Activated CD8-positive, alpha-beta memory T cell treated with anti-CD3 and anti-CD28 coated beads, Interleukin-2, amount 50 U/mL, for 24 hours (primary cell): ENCODE measurements around the gene TLX2.

Experiments used
- DNase-seq: peaks from one replicate; pipeline ENCODE4 v3.0.0-alpha.2; 2020; ENCODE audit errors: extremely low read depth

TLX2 gene

DNA sequence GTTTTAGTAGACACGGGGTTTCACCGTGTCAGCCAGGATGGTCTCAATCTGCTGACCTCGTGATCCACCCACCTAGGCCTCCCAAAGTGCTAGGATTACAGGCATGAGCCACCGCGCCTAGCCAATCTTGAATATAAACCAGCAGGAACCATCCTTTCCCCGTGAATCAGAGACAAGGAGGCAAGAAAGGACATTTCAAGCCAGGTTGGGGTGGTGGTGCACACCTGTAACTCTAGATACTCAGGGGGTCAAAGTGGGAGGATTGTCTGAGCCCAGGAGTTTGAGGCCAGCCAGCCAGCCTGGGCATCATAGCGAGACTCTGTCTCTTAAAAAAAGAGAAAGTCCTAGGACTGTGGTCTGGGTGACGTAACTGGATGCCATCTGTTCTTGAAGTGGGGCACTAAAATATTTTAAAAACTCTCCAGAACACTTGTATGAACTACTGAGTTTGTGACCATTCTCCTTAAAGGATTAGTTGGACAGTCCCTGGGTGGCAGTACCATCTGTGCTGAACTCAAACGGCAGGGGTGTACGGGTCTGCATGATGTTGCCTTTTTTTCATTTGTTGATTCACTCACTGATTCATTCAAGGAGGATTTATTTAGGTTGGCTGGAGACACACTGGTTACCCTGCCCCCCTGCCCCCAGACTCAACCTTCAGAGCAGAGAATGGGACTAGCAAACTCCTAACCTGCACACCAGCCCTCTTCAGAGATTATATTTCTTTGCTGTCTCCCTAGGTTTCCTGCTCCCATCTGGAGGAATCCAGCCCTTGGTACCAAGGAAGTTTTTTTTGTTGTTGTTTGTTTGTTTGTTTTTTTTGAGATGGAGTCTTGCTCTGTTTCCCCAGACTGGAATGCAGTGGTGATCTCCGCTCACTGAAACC, 2.9 kb upstream of the TLX2 start:
- no peak for DNase-seq

GRCh38 chr2:74512744-74513604, 1.3 kb upstream of the TLX2 start:
- DNase-seq, result no peak

DNA sequence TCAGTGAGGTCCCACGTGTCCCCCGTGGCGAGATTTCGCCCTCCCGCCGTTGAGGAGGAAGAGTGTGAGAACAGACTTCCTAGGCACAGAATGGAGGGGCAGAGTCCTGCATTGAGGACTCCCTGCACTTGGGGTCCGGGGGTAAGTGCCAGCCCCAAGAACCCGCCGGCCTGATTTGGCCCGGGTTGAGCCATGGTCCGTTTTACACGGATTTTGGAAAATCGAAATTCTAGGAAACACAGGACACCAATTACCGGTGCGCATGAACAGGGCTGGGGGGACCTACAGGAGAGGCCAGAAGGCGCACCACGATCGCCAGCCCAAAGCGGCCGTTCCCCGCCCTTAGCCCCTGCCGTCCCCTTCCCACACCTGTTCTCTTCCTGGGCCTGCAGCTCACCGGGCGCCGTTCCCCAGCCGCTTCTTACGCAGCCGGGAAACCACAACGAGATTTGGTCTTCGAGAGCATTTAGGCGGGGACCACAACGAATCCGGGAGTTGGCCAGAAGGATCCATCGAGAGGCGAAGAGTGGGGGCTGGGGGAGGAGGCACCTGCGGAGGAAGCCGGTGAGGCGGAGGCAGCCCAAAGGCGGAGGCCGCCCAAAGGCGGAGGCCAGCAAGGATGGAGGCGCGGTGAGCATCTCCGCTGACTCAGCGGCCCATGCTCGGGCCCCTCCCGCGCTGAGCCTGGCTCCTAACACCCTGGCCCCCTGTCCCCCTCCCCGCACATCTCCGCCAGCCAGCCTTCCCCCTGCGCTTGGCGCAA, 464 bp upstream of the TLX2 start:
- no peak for DNase-seq

GRCh38 chr2:74515271-74515980, 1.2 kb downstream of the TLX2 start:
- no peak for DNase-seq

DNA sequence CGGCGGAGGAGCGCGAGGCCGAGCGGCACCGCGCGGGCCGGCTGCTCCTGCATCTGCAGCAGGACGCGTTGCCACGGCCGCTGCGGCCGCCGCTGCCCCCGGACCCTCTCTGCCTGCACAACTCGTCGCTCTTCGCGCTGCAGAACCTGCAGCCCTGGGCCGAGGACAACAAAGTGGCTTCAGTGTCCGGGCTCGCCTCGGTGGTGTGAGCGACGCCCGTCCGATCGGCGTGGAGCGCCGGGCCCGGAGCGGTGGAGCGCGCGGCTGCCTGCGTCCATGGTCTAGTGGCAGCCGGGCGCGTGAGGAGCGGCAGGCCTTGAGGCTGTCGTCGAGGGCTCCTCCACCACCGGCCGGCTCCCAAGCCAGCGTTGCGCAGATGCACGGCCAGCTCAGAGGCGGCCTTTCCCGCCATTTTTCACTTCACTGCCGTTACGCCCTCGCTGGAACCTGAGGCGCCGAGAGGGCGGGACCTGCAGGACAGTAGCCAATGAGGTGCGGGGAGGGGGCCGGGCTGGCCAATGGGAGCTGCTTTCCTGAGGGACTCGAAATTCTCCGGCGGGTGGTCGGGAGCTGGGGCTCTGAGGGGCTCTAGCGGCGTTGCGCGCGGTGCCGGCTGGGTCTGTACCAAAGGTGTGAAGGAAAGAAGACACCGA, 1.9 kb downstream of the TLX2 start:
- DNase-seq, result peak; percentile 43

GRCh38 chr2:74516650-74517049, 2.4 kb downstream of the TLX2 start:
- no peak for DNase-seq

DNA sequence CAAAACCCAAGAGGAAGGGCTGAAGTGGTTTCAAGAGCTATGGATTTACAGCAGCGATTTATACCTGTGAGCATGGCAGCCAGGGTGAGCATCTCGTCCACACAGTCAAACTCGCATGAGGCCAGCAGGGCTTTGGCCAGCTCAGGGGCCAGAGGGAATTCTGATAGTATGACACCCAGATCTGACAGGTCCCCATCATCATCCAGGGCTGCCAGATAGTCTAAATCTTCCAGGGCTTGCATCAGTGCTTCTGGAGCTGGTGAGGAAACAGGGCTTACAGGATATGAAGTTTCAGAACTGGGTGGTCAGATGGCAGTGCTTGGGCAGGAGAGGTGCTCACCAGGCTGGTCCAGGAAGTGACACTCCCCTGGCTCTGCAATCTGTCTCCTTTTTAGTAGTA, 8.3 kb downstream of the TLX2 start:
- no peak for DNase-seq

GRCh38 chr2:74524005-74524404, 9.8 kb downstream of the TLX2 start:
- DNase-seq, result no peak

- DNase-seq, result no peak
Measured at GRCh38 chr2:74524955-74525716, 10.9 kb downstream of the TLX2 start.

- no peak for DNase-seq
Measured at GRCh38 chr2:74525717-74526648, 11.7 kb downstream of the TLX2 start, which contains the start of gene DQX1. DQX1 (minus strand) TSS chr2:74526231; CDS start chr2:74525729, 502 bp downstream.

GRCh38 chr2:74526649-74527230, 12.5 kb downstream of the TLX2 start:
- DNase-seq, result no peak

GRCh38 chr2:74527741-74528140, 13.5 kb downstream of the TLX2 start:
- no peak for DNase-seq

GRCh38 chr2:74528600-74529356, 14.5 kb downstream of the TLX2 start:
- DNase-seq, result no peak

- peak; percentile 80 for DNase-seq
Measured at GRCh38 chr2:74529357-74530238, 15.3 kb downstream of the TLX2 start, which contains the start of the genes AUP1 and HTRA2. AUP1 (minus strand) TSS chr2:74529706; CDS start chr2:74529629, 77 bp downstream. HTRA2 (plus strand) TSS chr2:74529933; CDS start chr2:74530007, 74 bp downstream.

DNA sequence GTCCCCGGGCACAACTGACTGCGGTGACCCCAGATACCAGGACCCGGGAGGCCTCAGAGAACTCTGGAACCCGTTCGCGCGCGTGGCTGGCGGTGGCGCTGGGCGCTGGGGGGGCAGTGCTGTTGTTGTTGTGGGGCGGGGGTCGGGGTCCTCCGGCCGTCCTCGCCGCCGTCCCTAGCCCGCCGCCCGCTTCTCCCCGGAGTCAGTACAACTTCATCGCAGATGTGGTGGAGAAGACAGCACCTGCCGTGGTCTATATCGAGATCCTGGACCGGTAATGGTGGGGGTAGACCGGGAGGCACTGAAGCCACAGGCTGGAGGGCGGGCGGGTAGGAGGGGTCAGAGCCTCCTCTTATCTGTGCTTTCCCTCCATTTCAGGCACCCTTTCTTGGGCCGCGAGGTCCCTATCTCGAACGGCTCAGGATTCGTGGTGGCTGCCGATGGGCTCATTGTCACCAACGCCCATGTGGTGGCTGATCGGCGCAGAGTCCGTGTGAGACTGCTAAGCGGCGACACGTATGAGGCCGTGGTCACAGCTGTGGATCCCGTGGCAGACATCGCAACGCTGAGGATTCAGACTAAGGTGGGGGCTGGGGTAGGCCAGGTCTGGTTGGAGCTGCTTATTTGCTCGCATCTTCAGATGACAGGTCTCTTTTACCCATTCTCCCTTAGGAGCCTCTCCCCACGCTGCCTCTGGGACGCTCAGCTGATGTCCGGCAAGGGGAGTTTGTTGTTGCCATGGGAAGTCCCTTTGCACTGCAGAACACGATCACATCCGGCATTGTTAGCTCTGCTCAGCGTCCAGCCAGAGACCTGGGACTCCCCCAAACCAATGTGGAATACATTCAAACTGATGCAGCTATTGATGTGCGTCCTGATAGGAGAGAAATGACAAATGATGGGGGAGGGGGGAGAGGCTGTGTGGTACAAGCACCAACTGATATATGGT, 16.3 kb downstream of the TLX2 start:
- DNase-seq, result no peak
